GM18505 (cell line): Measurements from ENCODE around the gene SERP2.
"Not testable (repeated sequence)": the region's sequence is repeated elsewhere in the genome, so short reads cannot be mapped to it uniquely, and the experiment has no call there.

Source experiments
- ATAC-seq: cut with Tn5 transposase; IDR thresholded peaks from one replicate; pipeline ENCODE4 v1.9.1; 2021; ENCODE audit not compliant: unreplicated experiment
- POLR2A ChIP-seq: IDR thresholded peaks from 4 replicates; pipeline ENCODE4 v1.6.1; 2011; ENCODE audit warnings: borderline replicate concordance; ENCODE audit not compliant: insufficient read depth, insufficient read length; ENCODE audit errors: extremely low read depth

SERP2 gene

GRCh38 chr13:44373601-44374347 is at the start of gene SERP2:
TSS of gene SERP2 (plus strand) at chr13:44373824. CDS start at chr13:44374026, 202 bp downstream.
- no peak for ATAC-seq
- TF ChIP-seq POLR2A = no peak

GRCh38 chr13:44326961-44327360 is 46.7 kb upstream of the SERP2 start:
- no peak for TF ChIP-seq POLR2A
- no peak for ATAC-seq

- not testable (repeated sequence) for ATAC-seq
Measured at GRCh38 chr13:44329041-44329440, 44.6 kb upstream of the SERP2 start.

GRCh38 chr13:44329909-44330545 is 43.6 kb upstream of the SERP2 start:
- TF ChIP-seq POLR2A = no peak
- ATAC-seq = no peak

- TF ChIP-seq POLR2A = no peak
- ATAC-seq = no peak
Measured at GRCh38 chr13:44331446-44331845, 42.2 kb upstream of the SERP2 start.

- ATAC-seq = no peak
- no peak for TF ChIP-seq POLR2A
Measured at GRCh38 chr13:44331912-44332851, 41.4 kb upstream of the SERP2 start.

- no peak for ATAC-seq
- TF ChIP-seq POLR2A = no peak
Measured at GRCh38 chr13:44333950-44334655, 39.5 kb upstream of the SERP2 start.

- ATAC-seq = no peak
- no peak for TF ChIP-seq POLR2A
Measured at GRCh38 chr13:44334751-44335150, 38.9 kb upstream of the SERP2 start.

- no peak for ATAC-seq
- TF ChIP-seq POLR2A = no peak
Measured at GRCh38 chr13:44336934-44337333, 36.7 kb upstream of the SERP2 start.

GRCh38 chr13:44337581-44337980 is 36.0 kb upstream of the SERP2 start:
- no peak for ATAC-seq
- TF ChIP-seq POLR2A = no peak

GRCh38 chr13:44340508-44340907 is 33.1 kb upstream of the SERP2 start:
- no peak for TF ChIP-seq POLR2A
- ATAC-seq = no peak

GRCh38 chr13:44342741-44343140 is 30.9 kb upstream of the SERP2 start:
- no peak for TF ChIP-seq POLR2A
- ATAC-seq = no peak

GRCh38 chr13:44346534-44346933 is 27.1 kb upstream of the SERP2 start:
- no peak for ATAC-seq

More at GRCh38 chr13:44346534-44346933, 27.1 kb upstream of the SERP2 start:
- no peak for TF ChIP-seq POLR2A
